Measurements from ENCODE around the gene LRRK1.

LRRK1 gene

DNA sequence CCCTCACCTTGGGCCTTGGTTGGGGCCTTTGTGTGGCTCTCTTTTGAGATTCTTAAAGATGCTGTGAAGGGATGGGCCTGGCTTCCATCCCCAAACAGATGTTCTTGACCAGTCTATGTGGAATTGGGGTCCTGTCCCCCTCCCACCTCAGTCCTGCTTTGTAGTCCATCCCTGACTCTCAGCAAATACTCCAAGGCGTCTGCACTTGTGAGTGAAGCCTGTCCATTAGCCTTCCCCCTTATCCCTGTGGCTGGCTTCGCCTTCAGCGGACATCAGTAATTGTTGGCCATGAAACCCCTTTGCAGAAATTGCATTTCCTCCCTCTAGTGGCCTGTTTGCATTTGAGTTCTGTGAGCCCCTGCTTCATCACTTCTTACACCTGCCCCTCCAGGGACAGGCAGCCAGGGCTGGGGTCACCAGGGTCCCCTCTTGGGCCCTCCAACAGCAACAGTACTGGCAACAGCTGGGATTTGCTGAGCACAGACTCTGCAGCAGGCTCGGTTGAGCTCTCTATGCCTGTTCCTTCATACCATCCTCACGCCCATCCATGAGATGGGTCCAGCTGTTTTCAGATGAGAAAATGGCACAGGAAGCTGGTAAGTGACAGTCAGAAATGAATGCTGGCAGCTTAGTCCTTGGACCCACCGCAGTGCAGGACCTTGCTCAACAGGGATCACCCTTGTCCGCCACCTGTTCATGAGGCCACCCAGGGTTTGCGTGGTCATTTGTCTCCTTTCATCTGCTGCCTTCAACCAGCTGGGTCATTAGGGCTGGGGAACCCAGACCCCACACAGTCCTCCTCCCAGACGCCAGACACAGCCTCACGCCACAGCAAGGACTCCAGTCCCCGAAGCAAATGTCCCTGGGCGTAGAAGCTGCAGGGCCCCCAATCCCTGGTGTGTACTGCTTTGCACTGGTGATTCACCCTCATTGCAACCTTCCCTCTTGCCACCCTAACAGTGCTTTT is 8.9 kb upstream of the LRRK1 start:
- DNase-seq (ENCODE audit: low spot score): no peak

DNA sequence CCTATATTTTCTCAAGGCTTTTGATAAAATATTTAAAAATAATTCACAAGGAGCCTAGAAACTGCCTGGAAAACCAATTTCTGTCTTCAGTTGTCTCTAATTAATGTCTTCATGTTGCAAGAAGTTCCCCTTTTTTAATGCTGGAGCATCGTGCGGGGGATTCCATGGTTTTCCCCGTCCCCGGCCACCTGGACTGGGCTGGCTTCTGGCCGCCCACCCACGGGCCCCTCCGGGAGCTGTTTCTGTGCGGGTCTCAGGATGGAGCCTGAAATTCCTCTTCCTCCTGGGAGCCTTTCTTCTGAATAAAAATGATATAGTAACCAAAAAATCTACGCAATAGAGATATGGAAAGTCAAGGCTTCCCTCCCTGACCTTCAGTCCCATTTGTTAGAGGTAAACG is 8.1 kb upstream of the LRRK1 start:
- no peak for DNase-seq (ENCODE audit: low spot score)

DNA sequence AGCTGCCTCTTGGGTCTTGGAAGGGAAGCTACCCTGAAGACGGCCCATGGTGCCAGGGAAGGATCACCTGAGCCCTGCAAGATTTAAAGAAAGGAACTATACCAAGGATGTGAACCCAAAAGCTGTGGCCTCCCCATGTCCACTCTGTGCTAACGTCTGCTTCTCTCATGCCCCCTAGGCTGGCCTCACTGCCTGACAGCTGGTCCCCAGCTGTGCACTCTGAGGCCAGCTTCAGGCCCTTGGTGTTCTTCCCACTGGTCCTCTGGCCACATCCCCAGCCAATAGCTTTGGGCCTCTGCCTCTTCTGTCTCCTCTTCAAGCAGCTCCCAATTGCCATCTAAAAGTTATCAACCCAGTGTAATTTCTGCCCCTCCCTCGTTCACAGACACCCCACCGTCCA is 5.2 kb upstream of the LRRK1 start:
- DNase-seq (ENCODE audit: low spot score): no peak

DNA sequence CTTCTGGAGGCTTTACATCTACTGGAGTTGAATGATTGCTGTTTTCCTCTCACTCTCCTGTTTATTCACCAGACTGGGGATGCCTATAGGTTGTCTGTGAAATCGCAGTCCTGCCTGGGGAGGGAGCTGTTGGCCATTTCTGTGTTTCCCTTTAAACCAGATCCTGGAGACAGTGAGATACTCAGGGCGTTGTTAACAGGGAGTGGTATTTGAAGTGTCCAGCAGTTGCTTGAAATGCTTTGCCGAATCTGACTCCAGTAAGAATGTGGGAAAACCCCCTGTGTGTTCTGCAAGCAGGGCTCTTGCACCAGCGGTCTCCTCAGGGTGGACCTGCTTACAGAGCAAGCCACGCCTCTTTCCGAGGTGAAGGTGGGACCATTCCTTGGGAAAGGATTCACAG is 4.3 kb upstream of the LRRK1 start:
- no peak for DNase-seq (ENCODE audit: low spot score)

DNA sequence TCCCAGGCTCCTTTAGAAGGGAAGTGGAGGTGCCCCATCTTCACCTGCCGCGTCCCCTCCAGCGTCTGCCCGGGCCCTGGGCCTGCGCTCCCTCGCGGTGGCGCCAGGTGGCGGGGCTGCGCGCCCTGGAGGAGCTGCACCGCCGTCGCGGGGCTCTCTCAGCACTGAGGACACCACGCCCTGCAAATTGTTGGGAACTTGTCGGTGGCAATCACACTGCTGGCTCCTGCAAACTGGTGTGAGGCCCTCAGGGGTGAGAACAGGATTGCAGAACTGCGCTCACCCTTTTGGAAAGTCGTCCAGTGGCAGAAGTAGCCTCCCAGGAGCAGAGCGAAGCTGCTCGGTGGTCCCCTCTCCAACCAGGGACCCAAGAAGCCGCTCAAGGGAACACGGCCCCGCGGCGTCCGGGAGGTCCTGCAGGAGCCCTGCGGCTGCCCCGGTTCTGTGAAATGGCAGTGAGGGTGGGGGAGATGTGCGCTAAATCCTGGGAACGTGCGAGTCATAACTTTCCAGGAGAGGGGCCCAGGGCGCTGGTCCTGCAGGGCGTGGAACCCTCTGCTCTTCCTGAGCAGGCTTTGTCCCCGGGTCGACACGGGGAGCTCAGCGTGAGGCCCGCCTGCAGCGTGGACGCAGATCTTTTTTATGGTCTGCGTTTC is 995 bp upstream of the LRRK1 start:
- peak; percentile 89 for DNase-seq (ENCODE audit: low spot score)

DNA sequence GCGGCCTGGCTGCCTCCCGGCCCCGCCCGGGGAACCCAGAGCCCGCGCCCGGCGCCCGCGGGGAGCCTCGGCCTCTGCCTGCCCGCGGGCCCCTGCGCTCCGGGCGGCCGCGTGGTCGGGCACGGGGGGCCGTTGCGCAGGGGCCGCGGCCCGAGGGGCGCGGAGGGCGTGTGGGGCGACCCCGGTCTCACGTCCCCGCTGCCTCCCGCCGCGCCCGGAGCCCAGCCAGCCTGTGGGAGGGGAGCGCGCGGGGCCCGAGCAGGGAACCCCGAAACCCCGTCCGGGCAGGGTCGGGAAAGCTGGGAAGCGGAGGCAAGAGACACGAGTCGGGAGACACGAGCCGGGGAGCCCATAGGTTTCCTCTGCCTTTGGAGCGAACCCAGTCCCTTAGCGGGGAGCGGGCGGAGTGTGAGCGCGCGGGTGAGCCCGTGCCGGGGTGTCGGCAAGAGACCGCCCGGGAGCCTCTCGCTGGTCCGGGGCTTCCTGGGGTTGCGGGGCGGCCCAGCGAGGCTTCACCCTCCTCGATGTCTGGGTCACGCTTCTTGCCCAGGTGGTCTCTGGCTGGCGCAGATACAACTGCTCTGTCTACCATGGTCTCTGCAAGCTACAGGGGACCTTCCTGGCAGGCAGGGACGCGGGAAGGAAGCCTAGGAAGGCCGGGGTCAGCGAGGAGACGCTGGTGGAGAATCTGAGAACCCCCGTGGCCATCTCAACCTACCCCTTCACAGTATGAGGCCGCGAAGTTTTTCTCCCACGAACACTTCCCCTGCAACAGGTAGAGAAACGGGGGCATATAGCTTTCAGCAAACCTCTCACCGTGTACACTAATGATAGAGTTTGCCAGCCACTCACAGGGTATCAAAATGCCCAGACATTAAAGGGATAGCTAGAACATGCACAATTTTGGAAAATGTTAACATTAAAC is 586 bp downstream of the LRRK1 start:
- DNase-seq (ENCODE audit: low spot score): peak; percentile 41

DNA sequence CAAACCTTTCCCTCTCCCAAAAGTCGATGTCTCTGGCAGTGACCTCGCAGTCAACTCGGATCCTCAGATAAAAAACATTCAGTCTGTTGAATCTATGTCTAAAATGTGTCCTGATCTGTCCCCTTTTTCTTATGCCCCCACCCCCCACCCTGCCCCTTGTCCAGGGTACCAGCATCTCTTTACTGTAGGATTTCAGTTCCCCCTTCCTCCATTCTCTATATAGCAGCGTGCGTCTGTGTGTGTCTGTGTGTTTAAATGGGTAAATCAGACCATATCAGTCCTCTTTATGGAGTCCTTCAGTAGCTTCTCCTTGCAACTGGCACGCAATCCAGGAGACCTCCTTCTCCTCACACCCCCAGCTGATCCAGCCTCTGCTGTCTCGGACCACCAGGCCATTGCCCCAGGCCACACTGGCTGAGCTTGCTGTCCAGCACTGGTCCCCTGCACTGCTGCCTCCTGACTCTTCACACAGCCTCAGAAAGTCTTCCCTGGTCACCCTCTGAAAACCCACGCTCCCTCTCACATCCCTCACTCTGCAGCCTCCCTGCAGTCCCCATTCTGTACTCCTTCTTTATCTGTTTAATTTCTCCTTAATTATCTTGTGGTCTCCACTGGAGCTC is 1.5 kb downstream of the LRRK1 start:
- DNase-seq (ENCODE audit: low spot score): no peak

DNA sequence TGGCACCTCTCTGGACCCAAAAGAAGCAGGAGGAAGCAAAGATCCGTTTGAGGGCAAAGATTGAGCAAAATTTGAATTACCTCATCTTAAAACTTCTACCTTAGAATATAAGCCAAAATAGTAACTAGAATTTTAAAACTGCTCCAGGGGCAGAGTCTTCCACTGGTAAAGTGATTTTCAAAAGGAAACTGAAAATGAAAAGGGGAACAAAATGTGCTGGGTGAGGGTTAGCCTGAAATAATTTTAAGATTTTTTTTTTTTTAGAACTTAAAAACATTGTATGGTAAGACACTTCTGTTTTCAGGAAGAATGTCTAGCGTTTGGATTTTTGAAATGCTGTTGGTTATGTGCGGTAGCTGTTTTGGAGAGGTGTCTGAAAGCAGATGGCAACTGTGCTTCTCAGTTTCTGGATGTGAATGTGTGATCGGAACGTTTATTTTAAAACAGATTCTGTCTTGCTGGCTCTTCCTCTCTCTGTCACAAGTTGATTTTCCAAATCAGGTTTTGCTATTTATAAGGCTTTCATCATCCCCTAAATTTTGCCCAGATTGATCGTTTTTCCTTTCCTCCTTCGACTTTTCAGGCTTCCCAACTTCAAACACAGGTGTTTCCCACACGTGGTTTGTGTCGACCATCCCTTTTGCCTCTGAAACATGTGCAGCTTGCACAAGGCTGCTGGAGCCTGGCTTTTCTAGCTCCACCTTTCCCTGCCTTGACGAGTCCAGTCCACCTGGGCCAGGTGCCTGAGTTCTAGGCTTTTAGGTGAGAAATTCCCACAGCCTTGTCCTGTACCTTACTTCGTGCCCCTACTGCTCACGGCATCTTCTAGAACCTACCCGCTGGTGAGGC is 3.3 kb downstream of the LRRK1 start:
- no peak for DNase-seq (ENCODE audit: low spot score)

DNA sequence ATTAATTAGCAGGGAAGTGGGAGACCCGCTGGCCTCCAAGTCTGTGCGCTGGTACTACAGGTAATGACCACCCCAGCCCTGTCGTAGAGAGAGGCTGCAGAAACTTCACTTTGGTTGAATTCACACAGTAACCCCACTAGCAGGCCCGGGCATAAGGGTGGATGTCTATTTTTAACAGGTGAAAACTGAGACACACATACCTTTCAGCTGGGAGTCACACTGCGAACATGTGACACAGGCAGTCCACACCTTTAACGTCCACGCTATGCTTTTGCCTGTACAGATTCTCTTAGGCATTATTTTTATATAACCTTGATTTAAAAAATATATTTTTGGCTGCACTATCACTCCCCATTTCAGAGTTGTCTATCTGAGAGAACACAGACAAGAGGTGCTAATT is 3.9 kb downstream of the LRRK1 start:
- no peak for DNase-seq (ENCODE audit: low spot score)

DNA sequence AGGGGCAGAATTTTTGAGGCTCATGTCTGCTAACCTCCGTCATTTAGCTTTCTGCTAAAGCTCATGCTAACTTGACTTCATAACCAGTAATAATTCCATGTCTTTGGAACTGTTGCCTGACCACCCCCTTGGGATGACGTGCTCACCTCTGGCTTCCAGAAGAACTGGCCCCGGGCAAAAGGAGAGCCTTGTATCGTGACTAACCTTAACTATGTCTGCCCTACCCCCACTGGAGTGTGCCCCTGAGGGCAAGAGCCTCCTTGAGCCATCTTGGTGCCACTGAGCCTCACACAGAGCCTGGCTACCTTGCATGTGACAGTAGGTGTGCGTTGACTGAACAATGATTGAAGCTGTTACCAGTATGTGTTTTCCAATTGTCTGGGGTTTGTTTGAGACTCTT is 4.7 kb downstream of the LRRK1 start:
- DNase-seq (ENCODE audit: low spot score): no peak

DNA sequence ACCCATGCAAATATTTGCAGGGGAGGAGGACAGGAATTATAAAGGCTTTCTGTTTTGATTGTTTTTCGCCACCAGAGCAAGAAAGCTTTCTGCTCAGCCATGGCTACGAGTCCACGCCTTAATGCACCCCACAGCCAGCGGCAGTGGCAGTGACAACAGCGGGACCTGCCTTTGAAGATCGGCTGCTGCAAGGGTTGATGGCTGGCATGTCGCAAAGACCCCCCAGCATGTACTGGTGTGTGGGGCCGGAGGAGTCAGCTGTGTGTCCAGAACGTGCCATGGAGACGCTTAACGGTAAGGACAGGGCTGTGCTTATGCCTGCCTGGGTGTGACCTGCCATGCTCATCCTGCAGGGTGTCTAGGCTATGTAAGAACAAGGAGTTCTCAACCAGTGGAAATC is 5.3 kb downstream of the LRRK1 start:
- no peak for DNase-seq (ENCODE audit: low spot score)

DNA sequence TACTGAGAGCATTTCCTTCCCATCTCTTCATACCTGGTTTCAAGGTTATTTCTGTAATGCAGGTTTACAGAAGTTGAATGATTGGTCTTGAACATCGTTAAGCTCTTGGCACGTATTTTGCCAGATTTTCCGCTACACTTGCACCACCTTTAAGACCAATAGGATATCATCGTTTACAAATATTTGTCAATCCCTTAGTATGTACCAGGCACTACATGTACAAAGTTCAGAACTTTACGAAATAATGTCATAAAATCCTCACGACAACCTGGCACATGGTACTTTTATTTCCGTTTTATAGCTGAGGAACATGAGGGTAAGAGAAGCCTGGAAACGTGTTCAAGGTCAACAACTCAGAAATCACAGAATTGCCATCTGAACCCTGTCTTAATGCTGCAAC is 6.3 kb downstream of the LRRK1 start:
- no peak for DNase-seq (ENCODE audit: low spot score)

DNA sequence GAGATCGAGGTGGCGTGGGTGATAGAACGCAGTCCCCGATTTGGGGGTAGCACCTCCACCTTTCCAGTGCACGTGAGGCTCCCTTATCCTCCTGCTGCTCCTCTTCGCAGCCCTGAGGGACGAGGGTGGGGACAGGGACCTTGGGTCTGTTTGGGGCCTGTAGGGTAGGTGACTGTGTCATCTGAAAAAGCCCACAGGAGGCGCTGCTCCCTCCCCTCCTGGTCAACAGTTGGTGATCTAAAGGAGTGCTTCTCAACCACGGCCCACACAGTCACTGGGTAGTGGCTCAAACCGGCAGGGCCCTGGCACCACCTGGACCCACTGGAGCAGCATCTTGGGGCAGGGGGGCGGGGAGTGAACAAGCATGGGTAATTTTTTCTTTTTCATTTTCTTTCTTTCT is 7.1 kb downstream of the LRRK1 start:
- DNase-seq (ENCODE audit: low spot score): no peak

DNA sequence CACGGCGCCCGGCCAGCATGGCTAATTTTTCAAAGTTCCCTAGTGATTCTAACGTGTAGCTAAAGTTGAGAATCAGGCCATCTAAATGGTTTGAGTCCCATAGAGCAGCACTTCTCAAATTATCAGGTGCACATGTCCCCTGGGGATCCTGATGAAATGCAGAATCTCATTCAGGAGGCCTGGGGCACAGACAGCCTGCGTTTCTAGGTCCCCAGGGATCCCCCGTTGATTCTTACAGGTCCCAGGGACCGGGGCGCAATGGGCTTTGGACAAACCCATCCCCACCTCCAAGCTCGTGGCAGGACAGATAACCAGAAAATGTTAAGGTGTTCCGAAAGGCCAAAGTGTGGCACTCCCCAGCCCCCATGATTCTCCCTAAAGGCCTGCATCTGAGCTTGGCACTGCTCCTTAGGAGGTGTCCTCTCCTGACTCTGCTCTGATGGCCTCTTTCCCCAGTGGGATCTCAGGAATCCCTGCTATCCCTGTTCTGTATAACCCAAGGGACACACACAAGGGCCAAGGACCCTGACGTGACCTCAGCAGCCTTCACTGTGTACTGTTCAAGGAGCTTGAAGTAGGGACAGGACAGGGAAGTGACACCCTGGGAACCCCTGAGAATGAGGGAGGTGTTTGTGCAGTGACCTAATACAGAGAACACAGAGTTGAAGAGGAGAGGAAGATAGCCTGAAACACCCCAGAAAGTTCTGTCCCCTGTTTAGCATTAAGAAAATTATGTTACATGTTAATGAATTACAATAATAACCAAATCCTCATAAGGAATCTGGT is 8.0 kb downstream of the LRRK1 start:
- DNase-seq (ENCODE audit: low spot score): no peak

DNA sequence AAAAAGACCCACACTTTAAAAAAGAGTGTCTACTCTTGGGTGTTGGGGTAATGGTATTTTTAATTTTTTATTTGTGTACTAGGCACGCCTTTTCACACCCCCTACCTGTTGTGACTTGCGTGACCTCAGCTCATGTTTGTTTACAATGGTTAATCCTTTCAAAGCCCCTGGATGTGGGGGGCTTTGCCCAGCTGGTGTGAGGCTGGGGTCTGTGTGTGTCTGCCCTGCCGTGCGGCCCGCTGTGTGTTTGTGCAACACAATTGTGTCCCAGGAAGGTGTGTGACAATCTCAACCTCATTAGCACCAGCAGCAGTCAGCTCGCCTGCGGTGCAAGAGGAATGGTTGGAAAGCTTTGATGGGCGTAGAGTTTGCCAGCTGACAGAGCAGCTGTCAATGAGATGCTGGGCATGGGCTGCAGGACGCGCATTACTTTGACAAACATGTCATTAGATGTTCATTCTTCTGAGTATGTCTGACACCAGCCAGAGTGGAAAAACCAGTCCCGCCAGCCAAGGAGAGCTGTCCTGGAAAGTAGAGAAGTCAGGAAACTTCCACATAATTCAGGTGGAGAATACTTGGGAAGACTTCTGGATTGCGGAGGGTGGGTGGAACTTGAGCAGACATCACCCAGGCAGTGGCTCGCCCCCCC is 9.6 kb downstream of the LRRK1 start:
- DNase-seq (ENCODE audit: low spot score): no peak

DNA sequence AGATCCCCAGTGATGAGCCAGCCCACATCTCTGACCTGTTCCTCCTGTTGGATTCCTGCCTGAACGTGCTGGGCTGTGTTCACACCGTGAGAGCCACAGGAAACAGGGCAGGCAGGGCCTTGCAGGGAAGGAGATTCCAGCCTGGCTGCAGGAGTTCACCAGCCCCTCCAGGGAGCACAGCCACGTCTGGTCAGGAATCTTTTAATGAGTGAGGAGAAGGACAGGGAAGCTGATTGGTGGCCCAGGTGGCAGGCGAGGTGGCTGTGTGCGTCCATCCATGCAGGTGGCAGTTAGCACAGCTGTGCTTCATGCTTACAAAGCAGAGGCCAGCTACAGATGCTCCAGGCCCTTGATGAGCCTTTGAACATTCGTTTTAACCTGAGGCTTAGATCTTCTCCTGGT is 10.5 kb downstream of the LRRK1 start:
- no peak for DNase-seq (ENCODE audit: low spot score)

DNA sequence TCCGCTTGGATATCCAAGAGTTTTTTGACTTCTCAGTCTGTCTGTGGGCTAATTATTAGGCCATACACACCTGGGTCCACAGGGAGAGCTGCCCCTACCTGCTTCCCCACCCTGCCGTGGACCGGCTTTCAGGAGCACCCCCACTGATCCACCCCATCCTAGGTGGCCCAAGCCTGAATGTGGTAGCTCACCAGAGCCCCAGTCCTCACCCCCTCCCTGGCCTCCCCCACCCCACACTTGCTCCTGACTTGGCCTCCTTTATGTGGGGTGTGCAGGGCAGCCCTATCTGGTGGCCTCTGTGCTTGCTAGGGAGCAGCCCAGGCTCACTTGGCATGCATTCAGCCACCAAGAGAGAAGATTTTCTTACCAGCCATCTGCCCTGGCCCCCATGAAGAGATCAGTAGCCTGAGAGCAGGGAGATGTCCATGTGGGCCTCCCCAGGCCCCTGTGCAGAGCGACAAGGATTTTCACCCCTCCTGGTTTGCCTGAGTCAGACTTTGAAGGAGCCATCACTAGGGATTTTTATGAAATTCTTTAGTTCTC is 11.2 kb downstream of the LRRK1 start:
- DNase-seq (ENCODE audit: low spot score): no peak

DNA sequence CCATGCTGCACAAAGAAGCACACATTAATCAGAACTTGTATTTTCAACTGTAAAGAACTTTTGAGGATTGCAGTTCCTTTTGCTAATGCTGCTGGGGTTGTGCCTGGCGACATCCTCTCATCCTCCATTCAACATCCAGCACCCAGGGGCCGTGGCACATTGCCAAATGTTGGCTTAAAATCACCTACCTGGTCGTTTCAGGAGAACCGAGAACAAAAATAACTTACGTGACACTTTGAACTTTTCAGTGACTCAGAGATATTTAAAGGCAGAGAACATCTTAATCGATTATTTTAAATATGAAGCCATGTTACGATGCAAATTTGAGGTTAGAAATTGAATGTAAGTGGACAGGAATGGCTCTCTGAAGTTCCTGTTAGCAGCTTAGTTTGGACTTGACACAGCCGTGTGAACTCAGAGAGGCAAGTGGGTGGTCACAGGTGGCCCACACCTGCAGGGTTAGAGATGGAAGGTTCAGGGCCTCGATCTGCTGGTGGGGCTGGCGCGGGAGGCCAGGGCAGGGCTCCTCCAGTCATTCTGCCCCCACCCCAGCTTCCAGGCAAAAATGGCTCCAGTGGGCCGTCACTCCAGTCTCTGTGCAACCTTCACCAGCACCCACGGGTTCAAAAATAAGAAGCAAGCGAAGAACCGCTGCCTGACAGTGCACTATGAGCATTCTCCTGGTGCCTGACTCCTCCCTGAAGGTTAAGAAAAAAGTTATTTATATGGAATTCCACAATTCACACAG is 12.2 kb downstream of the LRRK1 start:
- no peak for DNase-seq (ENCODE audit: low spot score)
